ENCODE measurements around the gene RNF207. TPM values are rescaled to one million over a fixed set of nuclear protein-coding genes. Genes with fewer than 3 reads are reported as not detected.

RNF207 gene
- total and polyA plus RNA-seq, 2 of the 8 experiments (the other 6 are each of a cell fraction or from before 2014, with no cell fraction given), result 3.9 to 5.4 TPM

- WGBS, 2 experiments (ENCODE audit: extremely low coverage in 1 of 2, insufficient coverage in 1 of 2, insufficient read length in 1 of 2, insufficient replicate concordance in 2 of 2, low coverage in 1 of 2, low lambda C conversion rate in 2 of 2, missing lambda C conversion rate in 1 of 2), result 2% methylated on average over 14 of the region's 30 CpGs; no CpG with 5 or more reads in 1 of the 2 experiments
- Histone ChIP-seq H2BK12ac (ENCODE audit: low read depth, low read length) (0 out of 2 replicates have a peak overlapping the region, but pooled peaks have one; percentile 39), H2BK5ac (ENCODE audit: low read depth, low read length) (peak overlapping the region; percentile 75; the same call in 1 of the 2 replicates), H3K79me2 (ENCODE audit: control insufficient read depth in 1 of 2, insufficient read depth in 2 of 2, low read length in 2 of 2) (peaks cover 6 to 40% of the 10 kb centered on the region in 2 experiments), H3K4me2 (ENCODE audit: insufficient read depth in 1 of 2, low read depth in 2 of 2, low read length in 2 of 2) (peak overlapping the region; percentile 80 to 85), H3K18ac (ENCODE audit: extremely low read depth, low read length) (no peak overlapping the region), H3K4me1 (replicated peaks in 1 of 4; ENCODE audit: control insufficient read depth in 3 of 4, insufficient read depth in 4 of 4, low read length in 3 of 4) (peaks cover 4 to 25% (median 19%) of the 10 kb centered on the region in 4 experiments), H3K9ac (replicated peaks in 1 of 4; ENCODE audit: extremely low read depth in 1 of 4, low read depth in 3 of 4, low read length in 3 of 4) (peak overlapping the region; percentile 91 to 100 (median 96)), H3K79me1 (ENCODE audit: low read depth, low read length) (peaks cover 10% of the 10 kb centered on the region), H3K4me3 (ENCODE audit: extremely low read depth in 1 of 4, insufficient read depth in 2 of 4, low read depth in 3 of 4, low read length in 4 of 4) (peak overlapping the region; percentile 77 to 94 (median 86)), H4K91ac (replicated peaks; ENCODE audit: insufficient read length, low read length) (no peak overlapping the region), H2AFZ (ENCODE audit: low read length) (no peak overlapping the region), H3K23me2 (ENCODE audit: low read depth, low read length) (0 out of 2 replicates have a peak, but pooled peaks cover 5% of the 10 kb centered on the region), H2BK120ac (replicated peaks; ENCODE audit: low read depth, low read length) (no peak overlapping the region), H4K8ac (ENCODE audit: extremely low read depth, insufficient read depth, low read length) (peak overlapping the region; percentile 92), H2BK15ac (ENCODE audit: low read length) (no peak overlapping the region), H2BK20ac (ENCODE audit: low read length) (no peak overlapping the region), H3K27ac (ENCODE audit: low read depth, low read length) (peak overlapping the region; percentile 2; the same call in 1 of the 2 replicates), H3K14ac (ENCODE audit: insufficient read length) (no peak overlapping the region), H3K27me3 (replicated peaks in 1 of 4; ENCODE audit: control insufficient read depth in 3 of 4, extremely low read depth in 1 of 4, insufficient read depth in 3 of 4, low read length in 3 of 4) (no peaks in the 10 kb centered on the region), H3K36me3 (ENCODE audit: control insufficient read depth in 2 of 4, insufficient read depth in 4 of 4, low read length in 3 of 4) (peaks cover 13 to 36% (median 25%) of the 10 kb centered on the region in 4 experiments; a peak in 6 of 8 replicates), H4K20me1 (replicated peaks in 1 of 2; ENCODE audit: control insufficient read depth in 1 of 2, insufficient read depth in 2 of 2, low read length in 2 of 2) (peaks cover 12 to 13% of the 10 kb centered on the region in 2 experiments), H3K9me3 (ENCODE audit: insufficient read depth in 2 of 2, low read depth in 1 of 2, low read length in 1 of 2) (no peaks in the 10 kb centered on the region), H2AK5ac (ENCODE audit: low read depth, low read length) (no peak overlapping the region), H3K4ac (replicated peaks; ENCODE audit: insufficient read length, low read depth, low read length) (peak overlapping the region; percentile 80), H3K56ac (replicated peaks; ENCODE audit: insufficient read length, low read depth, low read length) (peak overlapping the region; percentile 55), H3K23ac (ENCODE audit: insufficient read length) (no peak overlapping the region), H4K5ac (ENCODE audit: insufficient read length, low read depth, low read length) (peak overlapping the region; percentile 25)
- ChIA-PET POLR2A (ENCODE audit: partially characterized antibody) (interaction anchor here (1.0 to 6.9 kb wide), 12 partner anchors 8 to 186 kb away, joined by 3 to 78 read pairs (median 6); partner anchors contain the start of genes HES3 and RNF207), CTCF (ENCODE audit: partially characterized antibody) (interaction anchor here (0.8 to 19.1 kb wide), 9 partner anchors 10 to 113 kb away, joined by 3 to 353 read pairs (median 5); partner anchors contain the start of genes RNF207 and RPL22)
- FAIRE-seq (no peak), DNase-seq (ENCODE audit: low read depth in 1 of 2, low spot score in 2 of 2) (no peak)
- TF ChIP-seq CTBP2 (IDR thresholded peaks at IDR 0.05; ENCODE audit: borderline replicate concordance, insufficient read depth, insufficient read length, low read length) (no peak), KDM5A (IDR thresholded peaks at IDR 0.05; ENCODE audit: low read length) (no peak), RBBP5 (IDR thresholded peaks at IDR 0.05; ENCODE audit: borderline replicate concordance, low read depth, low read length) (no peak), TCF12 (IDR thresholded peaks at IDR 0.05; ENCODE audit: low read depth, low read length) (no peak), USF2 (IDR thresholded peaks at IDR 0.05; ENCODE audit: low read length) (no peak), BACH1 (IDR thresholded peaks at IDR 0.05; ENCODE audit: low read length) (no peak), PHF8 (conservative IDR thresholded peaks at IDR 0.05; ENCODE audit: low read depth, low read length) (no peak), KDM4A (IDR thresholded peaks at IDR 0.05; ENCODE audit: low read depth, low read length, severe bottlenecking) (no peak)
- TF ChIP-seq, protein P1, sequence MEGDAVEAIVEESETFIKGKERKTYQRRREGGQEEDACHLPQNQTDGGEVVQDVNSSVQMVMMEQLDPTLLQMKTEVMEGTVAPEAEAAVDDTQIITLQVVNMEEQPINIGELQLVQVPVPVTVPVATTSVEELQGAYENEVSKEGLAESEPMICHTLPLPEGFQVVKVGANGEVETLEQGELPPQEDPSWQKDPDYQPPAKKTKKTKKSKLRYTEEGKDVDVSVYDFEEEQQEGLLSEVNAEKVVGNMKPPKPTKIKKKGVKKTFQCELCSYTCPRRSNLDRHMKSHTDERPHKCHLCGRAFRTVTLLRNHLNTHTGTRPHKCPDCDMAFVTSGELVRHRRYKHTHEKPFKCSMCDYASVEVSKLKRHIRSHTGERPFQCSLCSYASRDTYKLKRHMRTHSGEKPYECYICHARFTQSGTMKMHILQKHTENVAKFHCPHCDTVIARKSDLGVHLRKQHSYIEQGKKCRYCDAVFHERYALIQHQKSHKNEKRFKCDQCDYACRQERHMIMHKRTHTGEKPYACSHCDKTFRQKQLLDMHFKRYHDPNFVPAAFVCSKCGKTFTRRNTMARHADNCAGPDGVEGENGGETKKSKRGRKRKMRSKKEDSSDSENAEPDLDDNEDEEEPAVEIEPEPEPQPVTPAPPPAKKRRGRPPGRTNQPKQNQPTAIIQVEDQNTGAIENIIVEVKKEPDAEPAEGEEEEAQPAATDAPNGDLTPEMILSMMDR (IDR thresholded peaks at IDR 0.05; ENCODE audit: control extremely low read depth in 1 of 3, insufficient read depth in 1 of 3, low read depth in 1 of 3, low read length in 3 of 3), result no peak
These were observed 29.4 kb downstream of the RNF207 start for GRCh38 chr1:6235296-6235677.
